Activated B cell treated with CpG ODN at 0.5 μM for 24 hours (primary cell): ENCODE measurements around the gene GBP7. TPM values are rescaled to one million over a fixed set of nuclear protein-coding genes. Genes with fewer than 3 reads are reported as not detected.
A peak's percentile ranks its signal among the peaks of the same experiment; 100 is the strongest.
"Not testable (repeated sequence)": the region's sequence is repeated elsewhere in the genome, so short reads cannot be mapped to it uniquely, and the experiment has no call there.

Experiments used
- ATAC-seq: fragments of 200-7000 bp; cut with Tn5 transposase; one replicate; pipeline ENCODE4 v1.10.0; 2021; ENCODE audit warnings: low read depth, mild to moderate bottlenecking, moderate library complexity
- CTCF ChIA-PET: fragments of 350-600 bp; sonication (Branson Sonifier 250); formaldehyde crosslinking; loops from one replicate; lab custom pipeline; 2021; ENCODE audit warnings: antibody characterized with exemption; lab: Charles Lee
- POLR2A ChIA-PET: fragments of 350-600 bp; sonication (Branson Sonifier 250); formaldehyde crosslinking; loops from one replicate; lab custom pipeline; 2021; ENCODE audit warnings: antibody characterized with exemption; lab: Charles Lee
- DNase-seq: peaks from one replicate; pipeline ENCODE4 v3.0.0; 2022
- H3K27ac Mint-ChIP-seq: one replicate; pipeline ENCODE4 v1.8.0; 2020; ENCODE audit warnings: mixed read lengths
- H3K27me3 Mint-ChIP-seq: one replicate; pipeline ENCODE4 v1.8.0; 2021; ENCODE audit warnings: mixed read lengths
- H3K36me3 Mint-ChIP-seq: one replicate; pipeline ENCODE4 v1.8.0; 2021; ENCODE audit warnings: low read depth, mixed read lengths
- H3K4me1 Mint-ChIP-seq: one replicate; pipeline ENCODE4 v1.8.0; 2021; ENCODE audit warnings: mixed read lengths
- H3K4me3 Mint-ChIP-seq: one replicate; pipeline ENCODE4 v1.8.0; 2020; ENCODE audit warnings: mild to moderate bottlenecking, mixed read lengths
- H3K9me3 Mint-ChIP-seq: one replicate; pipeline ENCODE4 v1.8.0; 2020; ENCODE audit warnings: mixed read lengths
- CTCF ChIP-seq: fragments of 200-600 bp; IDR thresholded peaks from one replicate; pipeline ENCODE4 v1.8.0; 2022; ENCODE audit warnings: antibody characterized with exemption, mild to moderate bottlenecking
- intact Hi-C: fragments of 100-400 bp; cut with micrococcal nuclease; formaldehyde crosslinking; loops from one replicate; pipeline ENCODE4 v1.15.1; 2024
- total RNA-seq: library from RNA; stranded (reverse); gene quantifications from 2 replicates; pipeline ENCODE4 v1.2.3, GENCODE V29; 2022

Gene GBP7
- total RNA-seq, 1 donor from 2014 or later: not detected

- peaks cover 2% of the 10 kb centered on the region for H3K36me3 Mint-ChIP-seq
- no peak for DNase-seq
- no peak for TF ChIP-seq CTCF
- no peak overlapping the region for H3K27ac Mint-ChIP-seq
- H3K4me3 Mint-ChIP-seq: no peak overlapping the region
- ATAC-seq: no peak
- ChIA-PET POLR2A (no interaction called here), CTCF (no interaction called here)
- H3K27me3 Mint-ChIP-seq: peaks cover 4% of the 10 kb centered on the region
- intact Hi-C loops: loop anchor here (1.0 kb wide), 1 partner anchor 69 kb away; no protein-coding TSS in a partner anchor
- peaks cover 2% of the 10 kb centered on the region for H3K9me3 Mint-ChIP-seq
- H3K4me1 Mint-ChIP-seq: peaks cover 35% of the 10 kb centered on the region
These were observed 45.1 kb downstream of the GBP7 start for GRCh38 chr1:89130716-89131115.

GRCh38 chr1:89129911-89130310 is 45.9 kb downstream of the GBP7 start:
- Mint-ChIP-seq H3K27me3 (peaks cover 4% of the 10 kb centered on the region), H3K4me3 (peak overlapping the region; percentile 71), H3K36me3 (peaks cover 2% of the 10 kb centered on the region), H3K4me1 (peaks cover 43% of the 10 kb centered on the region), H3K9me3 (peaks cover 2% of the 10 kb centered on the region), H3K27ac (peak overlapping the region; percentile 78)
- DNase-seq (no peak), ATAC-seq (no peak)
- intact Hi-C loops: loop anchor here (1.0 kb wide), 1 partner anchor 69 kb away; no protein-coding TSS in a partner anchor
- CTCF ChIA-PET: no interaction called here
- TF ChIP-seq CTCF: no peak
- POLR2A ChIA-PET: no interaction called here

GRCh38 chr1:89128003-89128458 is 47.8 kb downstream of the GBP7 start:
- CTCF ChIA-PET, H3K36me3 Mint-ChIP-seq, H3K27ac Mint-ChIP-seq, POLR2A ChIA-PET, intact Hi-C loops, H3K9me3 Mint-ChIP-seq, H3K27me3 Mint-ChIP-seq, H3K4me3 Mint-ChIP-seq, DNase-seq, ATAC-seq: not testable (repeated sequence)
- peaks cover 57% of the 10 kb centered on the region for H3K4me1 Mint-ChIP-seq

GRCh38 chr1:89126602-89127565 is 48.9 kb downstream of the GBP7 start:
- peak overlapping the region; percentile 92 for H3K27ac Mint-ChIP-seq
- ATAC-seq, H3K9me3 Mint-ChIP-seq, DNase-seq, H3K27me3 Mint-ChIP-seq, H3K36me3 Mint-ChIP-seq: not testable (repeated sequence)
- ChIA-PET CTCF (interaction anchor here (0.7 to 2.7 kb wide), 3 partner anchors 41 to 232 kb away, joined by 3 to 6 read pairs (median 3); no protein-coding TSS in a partner anchor), POLR2A (interaction anchor here (1.0 to 1.9 kb wide), 4 partner anchors 11 to 75 kb away, joined by 3 to 6 read pairs (median 4); no protein-coding TSS in a partner anchor)
- H3K4me1 Mint-ChIP-seq: peaks cover 64% of the 10 kb centered on the region
- H3K4me3 Mint-ChIP-seq: peak overlapping the region; percentile 87
- intact Hi-C loops: loop anchor here (2.0 kb wide), 1 partner anchor 72 kb away; the partner anchor contains the start of gene GBP4

- ChIA-PET POLR2A (interaction anchor here (1.4 to 1.9 kb wide), 3 partner anchors 45 to 76 kb away, joined by 4 to 6 read pairs (median 5); no protein-coding TSS in a partner anchor), CTCF (interaction anchor here (0.7 to 2.7 kb wide), 4 partner anchors 40 to 233 kb away, joined by 3 to 6 read pairs (median 4); no protein-coding TSS in a partner anchor)
- DNase-seq (no peak), ATAC-seq (peak; percentile 79)
- Mint-ChIP-seq H3K4me1 (peaks cover 64% of the 10 kb centered on the region), H3K27me3 (no peaks in the 10 kb centered on the region), H3K4me3 (peak within 1 kb of the TSS; percentile 90), H3K9me3 (peaks cover 2% of the 10 kb centered on the region), H3K27ac (peak within 1 kb of the TSS; percentile 92), H3K36me3 (peaks cover 5% of the 10 kb centered on the region)
- TF ChIP-seq CTCF: no peak
- intact Hi-C loops: loop anchor here (2.0 kb wide), 2 partner anchors 73 to 103 kb away; partner anchors contain the start of genes GBP3 and GBP4
These were observed 49.8 kb downstream of the GBP7 start, which contains the start of gene GBP2 for GRCh38 chr1:89125913-89126580. TSS of gene GBP2 (minus strand) at chr1:89126114. CDS start at chr1:89121966, 4,148 bp downstream.
